ENCODE results near the gene HK2. TPM values are rescaled to one million over a fixed set of nuclear protein-coding genes. Genes with fewer than 3 reads are reported as not detected.
"Not testable (repeated sequence)": the region's sequence is repeated elsewhere in the genome, so short reads cannot be mapped to it uniquely, and the experiment has no call there.

The HK2 gene
- total RNA-seq, result 10 to 100 TPM in 4 of 5 donors, 1 to 10 TPM in 1; 5.8 to 45.2 (median 19.7) TPM
- 10 to 100 TPM in 1 of 3 donors, 1 to 10 TPM in 2; 4.8 to 14.4 (median 6.6) TPM for polyA plus RNA-seq
- long read RNA-seq, donor 1, result 0 reads
- long read RNA-seq, donor 2, result 0 reads
- long read RNA-seq, donor 3, full-length matches to known transcripts, result 2 of 2 reads
- long read RNA-seq, donor 3, partial matches to known transcripts, result 0 of 2 reads
- long read RNA-seq, donor 3, other reads (novel, unspliced or antisense), result 0 of 2 reads
- long read RNA-seq, donor 4, result 0 reads
- long read RNA-seq, donor 5, full-length matches to known transcripts, result 1 of 1 reads
- long read RNA-seq, donor 5, partial matches to known transcripts, result 0 of 1 reads
- long read RNA-seq, donor 5, other reads (novel, unspliced or antisense), result 0 of 1 reads
- long read RNA-seq, donor 6, result 0 reads
- long read RNA-seq, donor 7, result 0 reads
- long read RNA-seq, donor 8, full-length matches to known transcripts, result 4 of 10 reads
- long read RNA-seq, donor 8, partial matches to known transcripts, result 6 of 10 reads
- long read RNA-seq, donor 8, other reads (novel, unspliced or antisense), result 0 of 10 reads
- long read RNA-seq, donor 9, result 0 reads
- long read RNA-seq, donor 10, result 0 reads

DNA sequence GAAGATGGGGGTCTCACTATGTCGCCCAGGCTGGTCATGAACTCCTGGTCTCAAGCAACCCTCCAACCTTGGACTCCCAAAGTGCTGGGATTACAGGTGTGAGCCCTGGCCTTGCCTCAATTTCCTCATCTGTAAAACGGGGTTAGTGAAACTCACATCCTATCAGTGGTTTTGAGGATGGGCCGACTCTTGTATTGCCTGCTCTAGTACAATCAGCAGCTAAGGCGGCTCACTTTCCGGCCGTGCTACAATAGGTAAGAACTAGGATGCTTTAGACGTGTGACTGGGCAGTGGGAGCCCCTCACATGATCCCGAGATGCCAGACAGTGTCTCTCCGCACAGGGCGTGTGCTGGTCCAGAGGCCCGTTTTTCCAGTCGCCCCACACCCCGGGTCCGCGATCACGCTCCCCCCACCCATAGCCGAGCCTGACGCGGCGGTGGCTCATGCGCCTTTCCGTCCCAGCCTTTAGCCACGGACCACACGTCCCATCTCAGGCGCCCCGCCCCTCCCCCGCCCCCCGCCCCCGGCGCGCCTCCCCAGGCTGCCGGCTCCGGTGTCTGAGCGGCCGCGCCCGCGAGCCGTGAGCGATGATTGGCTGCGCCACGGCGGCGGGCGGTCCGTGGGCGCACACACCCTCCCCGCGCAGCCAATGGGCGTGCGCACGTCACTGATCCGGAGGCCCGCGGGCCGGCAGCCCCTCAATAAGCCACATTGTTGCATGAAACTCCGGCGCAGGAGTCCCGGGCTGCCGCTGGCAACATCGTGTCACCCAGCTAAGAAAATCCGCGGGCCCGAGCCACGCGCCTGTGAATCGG, at the start of gene HK2:
Gene HK2, plus strand, starts transcription at position 710 of the 816 bp plus-strand sequence. CDS start 454 bp downstream, outside the sequence.
- Histone ChIP-seq H3K4me3 (peak within 1 kb of the TSS; percentile 56 to 87 (median 74)), H3K27ac (peak within 1 kb of the TSS; percentile 76 to 84 (median 83)), H3K36me3 (no peaks in the 10 kb centered on the region), H3K27me3 (peaks cover 0 to 13% (median 9%) of the 10 kb centered on the region in 3 donors), H3K9me3 (no peaks in the 10 kb centered on the region), H3K4me1 (peaks cover 22 to 42% (median 28%) of the 10 kb centered on the region in 4 donors)
- WGBS, 5 donors, result 4 to 17% (median 5%) methylated on average over 19 to 67 of the region's 67 CpGs
- TF ChIP-seq, protein P1, sequence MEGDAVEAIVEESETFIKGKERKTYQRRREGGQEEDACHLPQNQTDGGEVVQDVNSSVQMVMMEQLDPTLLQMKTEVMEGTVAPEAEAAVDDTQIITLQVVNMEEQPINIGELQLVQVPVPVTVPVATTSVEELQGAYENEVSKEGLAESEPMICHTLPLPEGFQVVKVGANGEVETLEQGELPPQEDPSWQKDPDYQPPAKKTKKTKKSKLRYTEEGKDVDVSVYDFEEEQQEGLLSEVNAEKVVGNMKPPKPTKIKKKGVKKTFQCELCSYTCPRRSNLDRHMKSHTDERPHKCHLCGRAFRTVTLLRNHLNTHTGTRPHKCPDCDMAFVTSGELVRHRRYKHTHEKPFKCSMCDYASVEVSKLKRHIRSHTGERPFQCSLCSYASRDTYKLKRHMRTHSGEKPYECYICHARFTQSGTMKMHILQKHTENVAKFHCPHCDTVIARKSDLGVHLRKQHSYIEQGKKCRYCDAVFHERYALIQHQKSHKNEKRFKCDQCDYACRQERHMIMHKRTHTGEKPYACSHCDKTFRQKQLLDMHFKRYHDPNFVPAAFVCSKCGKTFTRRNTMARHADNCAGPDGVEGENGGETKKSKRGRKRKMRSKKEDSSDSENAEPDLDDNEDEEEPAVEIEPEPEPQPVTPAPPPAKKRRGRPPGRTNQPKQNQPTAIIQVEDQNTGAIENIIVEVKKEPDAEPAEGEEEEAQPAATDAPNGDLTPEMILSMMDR (IDR thresholded peaks at IDR 0.05), result no peak
- TF ChIP-seq POLR2A (IDR thresholded peaks at IDR 0.05) (peak in 1 of 4 donors; percentile 28), POLR2AphosphoS5 (IDR thresholded peaks at IDR 0.05) (peak in 2 of 3 donors; percentile 80 to 86), EP300 (IDR thresholded peaks at IDR 0.05) (no peak)
- intact Hi-C loops (cut with DNase I; ENCODE audit: low total_unique reads), result no loop called here
- DNase-seq, result peak; percentile 86 to 97

DNA sequence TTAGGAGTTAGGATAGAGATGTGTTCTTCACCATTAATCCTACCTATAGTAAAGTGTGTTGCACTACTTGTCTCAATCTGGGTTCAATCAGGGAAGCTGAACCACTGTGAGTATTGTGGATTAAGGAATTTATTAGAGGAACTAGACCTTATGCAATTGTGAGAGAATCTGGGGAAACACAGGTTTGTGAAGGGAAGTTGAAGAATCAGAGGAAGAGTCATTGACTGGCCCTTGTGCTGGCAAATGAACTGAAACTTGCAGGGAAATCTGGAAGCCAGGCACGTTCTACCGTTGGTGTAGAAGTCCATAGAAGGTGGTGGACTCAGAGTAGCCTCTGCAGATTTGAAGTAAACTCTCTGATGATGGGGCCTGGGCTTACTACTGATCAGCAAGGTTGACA, 44.7 kb upstream of the HK2 start:
- no peak for TF ChIP-seq POLR2A (IDR thresholded peaks at IDR 0.05)
- TF ChIP-seq EP300 (IDR thresholded peaks at IDR 0.05), result no peak
- no peak for TF ChIP-seq POLR2AphosphoS5 (IDR thresholded peaks at IDR 0.05)
- TF ChIP-seq, protein P1 (IDR thresholded peaks at IDR 0.05), result no peak
- no peak for DNase-seq
- Histone ChIP-seq H3K4me3 (no peak overlapping the region), H3K9me3 (peaks cover 0 to 14% (median 6%) of the 10 kb centered on the region in 4 donors), H3K4me1 (no peaks in the 10 kb centered on the region), H3K36me3 (no peaks in the 10 kb centered on the region), H3K27ac (no peak overlapping the region), H3K27me3 (no peaks in the 10 kb centered on the region)
- WGBS, 5 donors, result 64 to 88% (median 79%) methylated on average over 2 of the region's 2 CpGs
- intact Hi-C loops (cut with DNase I; ENCODE audit: low total_unique reads), result no loop called here

DNA sequence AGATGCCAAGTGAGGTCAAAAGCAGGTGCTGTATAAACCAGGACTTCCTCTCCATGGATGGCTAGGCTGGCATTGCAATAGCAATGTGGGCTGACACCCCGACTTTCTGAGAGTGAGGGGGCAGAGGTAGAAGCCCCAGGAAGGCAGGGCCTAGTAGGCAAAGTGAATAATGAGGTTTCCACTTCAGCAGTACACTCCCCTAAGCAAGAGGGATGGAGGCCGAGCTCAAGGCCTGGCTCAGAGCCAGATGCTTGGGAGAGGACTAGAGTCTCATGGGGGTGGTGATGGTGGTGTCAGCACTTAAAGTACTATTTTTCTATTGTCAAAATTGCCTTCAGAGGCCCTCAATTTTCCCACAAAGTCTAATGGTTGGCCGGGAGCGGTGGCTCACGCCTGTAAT, 41.6 kb upstream of the HK2 start:
- intact Hi-C loops (cut with DNase I; ENCODE audit: low total_unique reads), result no loop called here
- Histone ChIP-seq H3K27me3 (no peaks in the 10 kb centered on the region), H3K36me3 (no peaks in the 10 kb centered on the region), H3K27ac (no peak overlapping the region), H3K4me1 (no peaks in the 10 kb centered on the region), H3K4me3 (no peak overlapping the region), H3K9me3 (peaks cover 0 to 14% (median 6%) of the 10 kb centered on the region in 4 donors)
- no peak for DNase-seq
- WGBS, 5 donors, result 77 to 90% (median 88%) methylated on average over 4 to 5 of the region's 5 CpGs
- TF ChIP-seq POLR2AphosphoS5 (IDR thresholded peaks at IDR 0.05), result no peak
- TF ChIP-seq, protein P1 (IDR thresholded peaks at IDR 0.05), result no peak
- TF ChIP-seq EP300 (IDR thresholded peaks at IDR 0.05), result no peak
- no peak for TF ChIP-seq POLR2A (IDR thresholded peaks at IDR 0.05)

DNA sequence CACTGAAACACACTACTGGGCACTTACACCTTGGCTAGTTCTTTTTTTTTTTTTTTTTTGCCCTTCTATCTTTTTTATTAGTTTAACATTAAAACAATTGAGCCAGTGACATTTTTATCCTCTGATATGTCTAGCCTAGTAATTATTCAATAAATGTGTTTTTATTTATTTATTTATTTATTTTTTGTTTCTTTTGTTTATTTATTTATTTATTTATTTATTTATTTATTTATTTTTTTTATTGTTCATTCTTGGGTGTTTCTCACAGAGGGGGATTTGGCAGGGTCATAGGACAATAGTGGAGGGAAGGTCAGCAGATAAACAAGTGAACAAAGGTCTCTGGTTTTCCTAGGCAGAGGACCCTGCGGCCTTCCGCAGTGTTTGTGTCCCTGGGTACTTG, 39.0 kb upstream of the HK2 start:
- H3K27me3 ChIP-seq; H3K4me1 ChIP-seq; intact Hi-C loops (cut with DNase I; ENCODE audit: low total_unique reads); H3K27ac ChIP-seq; H3K9me3 ChIP-seq; H3K4me3 ChIP-seq; H3K36me3 ChIP-seq; DNase-seq: not testable (repeated sequence)
- no CpG with 5 or more reads among the region's 2 CpGs for WGBS, 5 donors
